Fibroblast of lung (primary cell): Measurements from ENCODE around the gene C1QTNF5. TPM values are rescaled to one million over a fixed set of nuclear protein-coding genes. Genes with fewer than 3 reads are reported as not detected.

Experiments used
- DNase-seq, 2 donors: peaks; one replicate each; pipeline versions ENCODE4 v3.0.0 to v3.0.0-alpha.2; 2010; ENCODE audit warnings: low read depth in 2 of 2
- H2AFZ ChIP-seq: 2 replicates; pipeline ENCODE4 v1.5.1; 2012; ENCODE audit warnings: low read length, control low read depth, inconsistent platforms
- H3K27ac ChIP-seq: 2 replicates; pipeline ENCODE4 v1.5.1; 2011; ENCODE audit warnings: low read length, control low read depth; ENCODE audit not compliant: insufficient read depth
- H3K27me3 ChIP-seq: 2 replicates; pipeline ENCODE4 v1.5.1; 2011; ENCODE audit warnings: mild to moderate bottlenecking, low read length; ENCODE audit not compliant: control insufficient read depth, insufficient read depth
- H3K36me3 ChIP-seq: 2 replicates; pipeline ENCODE4 v1.5.1; 2011; ENCODE audit warnings: low read length; ENCODE audit not compliant: control insufficient read depth, insufficient read depth
- H3K4me1 ChIP-seq: 2 replicates; pipeline ENCODE4 v1.5.1; 2011; ENCODE audit warnings: low read length; ENCODE audit not compliant: control insufficient read depth, insufficient read depth; ENCODE audit errors: extremely low read depth
- H3K4me2 ChIP-seq: 2 replicates; pipeline ENCODE4 v1.5.1; 2011; ENCODE audit warnings: low read length, control low read depth; ENCODE audit not compliant: insufficient read depth; ENCODE audit errors: extremely low read depth
- H3K4me3 ChIP-seq, 4 experiments: fragments of 200-600 bp in 1 of 4; sonication (generic) in 1 of 4; replicated peaks in 1 of 4; 2 replicates each; pipeline ENCODE4 v1.5.1; 2011 to 2016; ENCODE audit warnings: low read length in 4 of 4, low read depth in 3 of 4, mild to moderate bottlenecking in 3 of 4, control low read depth in 2 of 4, inconsistent platforms in 1 of 4, mixed read lengths in 1 of 4; ENCODE audit not compliant: insufficient read depth in 1 of 4; ENCODE audit errors: control extremely low read depth in 1 of 4
- H3K79me2 ChIP-seq: 2 replicates; pipeline ENCODE4 v1.5.1; 2012; ENCODE audit warnings: mild to moderate bottlenecking, low read length, inconsistent platforms; ENCODE audit not compliant: control insufficient read depth, insufficient read depth
- H3K9ac ChIP-seq: 2 replicates; pipeline ENCODE4 v1.5.1; 2011; ENCODE audit warnings: mild to moderate bottlenecking, low read length, control low read depth; ENCODE audit not compliant: insufficient read depth
- H3K9me3 ChIP-seq: 2 replicates; pipeline ENCODE4 v1.5.1; 2012; ENCODE audit warnings: low read depth, low read length; ENCODE audit not compliant: control insufficient read depth, insufficient read depth
- H4K20me1 ChIP-seq: 2 replicates; pipeline ENCODE4 v1.5.1; 2011; ENCODE audit warnings: low read length; ENCODE audit not compliant: control insufficient read depth, insufficient read depth; ENCODE audit errors: extremely low read depth
- EZH2 ChIP-seq: IDR thresholded peaks from 2 replicates; pipeline ENCODE4 v1.5.1; 2012; ENCODE audit warnings: low read length, control low read depth, mild to moderate bottlenecking; ENCODE audit errors: missing control alignments
- polyA plus RNA-seq, 2 donors: library from polyadenylated mRNA; depleted of rRNA in 1 of 2; stranded (reverse) in 1 of 2; unstranded in 1 of 2; fragments of >200 nt; gene quantifications; 2 replicates each; pipeline ENCODE4 v1.2.1, GENCODE V29; 2011 to 2012; ENCODE audit warnings: missing spikeins in 1 of 2
- total RNA-seq: library from RNA; depleted of rRNA; stranded (reverse); fragments of >200 nt; gene quantifications from 2 replicates; pipeline ENCODE4 v1.2.1, GENCODE V29; 2014
- TF ChIP-seq, protein P1 (sequence below), 2 donors: IDR thresholded peaks in 1 of 2; conservative IDR thresholded peaks in 1 of 2; 1 replicate in 1 of 2; 2 replicates in 1 of 2; pipeline ENCODE4 v1.5.1; 2011 to 2012; ENCODE audit warnings: low read length in 2 of 2, control low read depth in 1 of 2, inconsistent platforms in 1 of 2, low read depth in 1 of 2, mild to moderate bottlenecking in 1 of 2

Gene C1QTNF5
- total and polyA plus RNA-seq, 2 donors (not counting 1 experiment from before 2014, with no cell fraction given), result 13.4 to 32.0 TPM

DNA sequence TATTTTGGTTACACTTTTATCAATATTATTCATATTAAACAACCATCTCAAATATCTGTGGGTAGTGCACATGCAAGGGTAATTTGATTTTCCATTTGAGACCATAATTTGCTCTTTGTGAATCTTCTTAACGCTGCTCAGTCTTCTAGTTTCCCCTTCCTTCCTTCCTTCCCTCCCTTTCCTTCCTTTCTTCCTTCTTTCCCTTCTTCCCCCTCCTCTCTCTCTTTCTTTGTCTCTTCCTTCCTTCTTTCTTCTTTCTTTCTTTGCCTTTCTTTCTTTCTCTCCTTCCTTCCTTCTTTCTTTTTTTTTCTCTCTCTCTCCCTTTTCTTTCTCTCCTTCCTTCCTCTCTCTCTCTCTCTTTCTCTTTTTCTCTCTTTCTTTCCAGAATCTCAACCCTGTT, 10.4 kb downstream of the C1QTNF5 start:
- Histone ChIP-seq H2AFZ (no peak overlapping the region), H4K20me1 (no peaks in the 10 kb centered on the region), H3K9ac (no peak overlapping the region), H3K36me3 (no peaks in the 10 kb centered on the region), H3K4me3 (no peak overlapping the region), H3K4me2 (no peak overlapping the region), H3K4me1 (peaks cover 3% of the 10 kb centered on the region), H3K27ac (no peak overlapping the region), H3K79me2 (peaks cover 7% of the 10 kb centered on the region), H3K27me3 (no peaks in the 10 kb centered on the region), H3K9me3 (no peaks in the 10 kb centered on the region)
- no peak for DNase-seq
- TF ChIP-seq, protein P1, sequence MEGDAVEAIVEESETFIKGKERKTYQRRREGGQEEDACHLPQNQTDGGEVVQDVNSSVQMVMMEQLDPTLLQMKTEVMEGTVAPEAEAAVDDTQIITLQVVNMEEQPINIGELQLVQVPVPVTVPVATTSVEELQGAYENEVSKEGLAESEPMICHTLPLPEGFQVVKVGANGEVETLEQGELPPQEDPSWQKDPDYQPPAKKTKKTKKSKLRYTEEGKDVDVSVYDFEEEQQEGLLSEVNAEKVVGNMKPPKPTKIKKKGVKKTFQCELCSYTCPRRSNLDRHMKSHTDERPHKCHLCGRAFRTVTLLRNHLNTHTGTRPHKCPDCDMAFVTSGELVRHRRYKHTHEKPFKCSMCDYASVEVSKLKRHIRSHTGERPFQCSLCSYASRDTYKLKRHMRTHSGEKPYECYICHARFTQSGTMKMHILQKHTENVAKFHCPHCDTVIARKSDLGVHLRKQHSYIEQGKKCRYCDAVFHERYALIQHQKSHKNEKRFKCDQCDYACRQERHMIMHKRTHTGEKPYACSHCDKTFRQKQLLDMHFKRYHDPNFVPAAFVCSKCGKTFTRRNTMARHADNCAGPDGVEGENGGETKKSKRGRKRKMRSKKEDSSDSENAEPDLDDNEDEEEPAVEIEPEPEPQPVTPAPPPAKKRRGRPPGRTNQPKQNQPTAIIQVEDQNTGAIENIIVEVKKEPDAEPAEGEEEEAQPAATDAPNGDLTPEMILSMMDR (conservative IDR thresholded peaks at IDR 0.05 in 1 of 2, IDR thresholded peaks at IDR 0.05 in 1 of 2; ENCODE audit: low read depth in 1 of 2, low read length in 2 of 2), result no peak
- no peak for TF ChIP-seq EZH2

DNA sequence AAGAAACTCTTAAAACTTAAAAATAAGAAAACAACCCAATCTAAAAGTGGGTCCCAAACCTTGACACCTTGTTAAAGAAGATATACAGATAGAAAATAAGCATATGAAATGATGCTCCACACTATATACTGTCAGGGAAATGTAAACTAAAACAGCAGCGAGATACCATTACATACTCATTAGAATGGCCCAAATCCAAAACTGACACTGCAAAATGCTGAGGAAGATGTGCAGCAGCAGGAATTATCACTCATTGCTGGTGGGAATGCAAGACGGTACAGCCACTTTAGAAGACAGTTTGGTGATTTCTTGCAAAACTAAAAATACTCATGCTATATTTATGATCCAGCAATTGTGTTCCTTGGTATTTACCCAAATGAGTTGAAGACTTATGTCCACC, 11.4 kb downstream of the C1QTNF5 start:
- no peak for TF ChIP-seq EZH2
- TF ChIP-seq, protein P1 (conservative IDR thresholded peaks at IDR 0.05 in 1 of 2, IDR thresholded peaks at IDR 0.05 in 1 of 2; ENCODE audit: low read depth in 1 of 2, low read length in 2 of 2), result no peak
- H3K79me2 ChIP-seq, result no peaks in the 10 kb centered on the region
- no peak overlapping the region for H3K4me2 ChIP-seq
- DNase-seq, result no peak
- no peaks in the 10 kb centered on the region for H3K9me3 ChIP-seq
- no peaks in the 10 kb centered on the region for H4K20me1 ChIP-seq
- no peak overlapping the region for H3K4me3 ChIP-seq
- no peak overlapping the region for H3K9ac ChIP-seq
- no peak overlapping the region for H2AFZ ChIP-seq
- H3K4me1 ChIP-seq, result no peaks in the 10 kb centered on the region
- H3K27ac ChIP-seq, result no peak overlapping the region
- H3K36me3 ChIP-seq, result no peaks in the 10 kb centered on the region
- no peaks in the 10 kb centered on the region for H3K27me3 ChIP-seq

DNA sequence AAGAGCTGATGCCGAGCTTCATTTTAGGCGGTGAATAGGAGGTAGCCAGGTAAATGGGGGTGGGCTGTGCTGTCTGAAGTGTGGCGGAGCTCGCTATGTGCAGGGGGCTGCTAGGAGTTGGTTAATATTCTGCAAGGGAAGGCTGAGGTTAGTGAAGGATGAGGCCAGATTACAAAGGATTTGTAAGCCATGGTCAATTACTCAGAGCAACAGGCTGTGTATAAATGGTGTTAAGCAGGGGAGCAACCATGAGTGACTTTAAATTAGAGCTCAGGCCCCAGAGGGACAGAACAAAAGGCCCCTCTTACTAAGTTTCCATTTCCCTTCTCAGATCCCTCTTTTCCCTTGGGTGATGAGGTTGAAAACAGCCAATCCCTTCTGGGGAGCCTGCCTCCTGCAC, 16.5 kb downstream of the C1QTNF5 start:
- H3K27me3 ChIP-seq, result no peaks in the 10 kb centered on the region
- peaks cover 16% of the 10 kb centered on the region for H3K4me1 ChIP-seq
- no peak overlapping the region for H3K9ac ChIP-seq
- no peak overlapping the region for H3K27ac ChIP-seq
- no peaks in the 10 kb centered on the region for H3K9me3 ChIP-seq
- DNase-seq, result no peak
- TF ChIP-seq, protein P1 (conservative IDR thresholded peaks at IDR 0.05 in 1 of 2, IDR thresholded peaks at IDR 0.05 in 1 of 2; ENCODE audit: low read depth in 1 of 2, low read length in 2 of 2), result no peak
- no peak for TF ChIP-seq EZH2
- H3K4me3 ChIP-seq, result no peak overlapping the region
- no peak overlapping the region for H3K4me2 ChIP-seq
- H4K20me1 ChIP-seq, result no peaks in the 10 kb centered on the region
- H3K36me3 ChIP-seq, result no peaks in the 10 kb centered on the region
- H2AFZ ChIP-seq, result no peak overlapping the region
- no peaks in the 10 kb centered on the region for H3K79me2 ChIP-seq
